AG04450 (cell line): Measurements from ENCODE around the gene SARDH. TPM values are rescaled to one million over a fixed set of nuclear protein-coding genes. Genes with fewer than 3 reads are reported as not detected.

ENCODE experiments used
- CTCF ChIA-PET: fragments of 300-600, 350-600 bp; formaldehyde crosslinking; extraction: SDS; loops from one replicate; lab custom pipeline; 2022; ENCODE audit warnings: antibody characterized with exemption, inconsistent platforms; lab: Charles Lee
- POLR2A ChIA-PET: fragments of 350-600 bp; formaldehyde crosslinking; extraction: SDS; loops from one replicate; lab custom pipeline; 2021; ENCODE audit warnings: antibody characterized with exemption, inconsistent platforms; lab: Yijun Ruan, JAX
- DNase-seq: peaks from one replicate; pipeline ENCODE4 v3.0.0-alpha.2; 2011; ENCODE audit warnings: low read depth, low spot score
- H3K27ac ChIP-seq: one replicate; pipeline ENCODE4 v1.5.1; 2012; ENCODE audit warnings: low read depth, low read length, control low read depth
- H3K27me3 ChIP-seq: one replicate; pipeline ENCODE4 v1.6.0; 2012; ENCODE audit warnings: low read length; ENCODE audit not compliant: control insufficient read depth, insufficient read depth
- H3K4me3 ChIP-seq: 2 replicates; pipeline ENCODE4 v1.5.1; 2011; ENCODE audit warnings: mild to moderate bottlenecking, low read depth, low read length, control low read depth
- H3K9me3 ChIP-seq: 2 replicates; pipeline ENCODE4 v1.5.1; 2012; ENCODE audit warnings: low read length; ENCODE audit not compliant: control insufficient read depth, insufficient read depth
- CTCF ChIP-seq: IDR thresholded peaks from 2 replicates; pipeline ENCODE4 v1.5.1; 2011; ENCODE audit warnings: low read depth, low read length, control low read depth, inconsistent platforms
- polyA plus RNA-seq: library from polyadenylated mRNA; depleted of rRNA; stranded (reverse); fragments of >200 nt; gene quantifications from 2 replicates; pipeline ENCODE4 v1.2.3, GENCODE V29; 2011

Gene SARDH
- polyA plus RNA-seq, 1 experiment: 1.3 TPM

DNA sequence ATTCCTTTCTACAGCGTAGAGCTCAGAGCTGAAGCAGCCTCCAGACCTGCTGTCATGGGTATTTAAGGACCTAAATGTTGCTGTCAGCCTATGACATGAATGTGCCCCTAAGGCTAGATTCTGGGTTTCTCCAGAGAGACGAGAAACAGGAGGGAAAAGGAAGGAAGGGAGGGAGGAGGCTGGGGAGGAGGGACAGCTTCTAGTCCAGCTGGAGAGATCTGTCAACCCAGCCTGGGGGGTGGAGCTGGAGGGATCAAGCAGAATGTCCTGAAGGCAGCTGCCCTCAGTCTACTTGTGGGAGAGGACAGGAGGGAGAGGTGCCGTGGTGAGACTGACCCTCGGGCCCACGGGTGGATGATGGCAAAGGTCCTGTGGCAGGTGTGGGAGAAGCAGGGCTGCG is 103.1 kb downstream of the SARDH start:
- peaks cover 41% of the 10 kb centered on the region for H3K27me3 ChIP-seq
- peaks cover 4% of the 10 kb centered on the region; the same call in 1 of the 2 replicates for H3K9me3 ChIP-seq
- POLR2A ChIA-PET: no interaction called here
- CTCF ChIA-PET: no interaction called here
- no peak overlapping the region for H3K4me3 ChIP-seq
- no peak for TF ChIP-seq CTCF
- DNase-seq: no peak
- H3K27ac ChIP-seq: no peak overlapping the region

DNA sequence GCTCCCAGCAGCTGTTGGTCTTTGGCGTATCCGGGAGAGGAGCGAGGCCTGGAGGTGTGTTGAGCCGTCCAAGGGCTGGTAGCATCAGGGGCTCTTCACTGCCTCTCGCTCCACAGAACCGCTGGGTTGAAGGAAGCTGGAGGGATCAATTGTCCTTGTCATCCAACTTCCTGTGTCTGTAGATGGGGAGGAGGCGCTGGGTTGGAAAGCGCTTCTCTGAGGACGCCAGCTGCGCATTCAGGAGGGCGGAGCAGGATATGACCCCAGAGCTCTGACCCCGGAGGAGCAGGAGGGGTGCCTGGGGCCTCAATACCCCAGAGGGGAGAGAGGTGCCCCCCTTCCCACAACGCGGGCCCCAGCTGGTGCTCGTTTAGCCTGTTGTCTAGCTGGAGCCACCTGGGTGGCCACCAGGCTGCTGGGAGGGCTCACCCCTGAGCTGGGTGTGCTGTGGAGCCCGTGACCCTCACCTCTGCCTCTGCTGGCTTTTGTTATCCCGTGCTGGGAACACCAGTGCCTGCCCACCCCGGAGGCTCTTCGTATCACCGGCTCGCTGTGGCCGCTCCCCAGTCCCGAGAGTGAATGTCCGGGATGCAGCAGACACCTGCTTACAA is 104.0 kb downstream of the SARDH start:
- no peak for TF ChIP-seq CTCF
- H3K9me3 ChIP-seq: peaks cover 4% of the 10 kb centered on the region; the same call in 1 of the 2 replicates
- CTCF ChIA-PET: no interaction called here
- POLR2A ChIA-PET: no interaction called here
- no peak for DNase-seq
- peaks cover 38% of the 10 kb centered on the region for H3K27me3 ChIP-seq
- no peak overlapping the region for H3K27ac ChIP-seq
- H3K4me3 ChIP-seq: no peak overlapping the region

DNA sequence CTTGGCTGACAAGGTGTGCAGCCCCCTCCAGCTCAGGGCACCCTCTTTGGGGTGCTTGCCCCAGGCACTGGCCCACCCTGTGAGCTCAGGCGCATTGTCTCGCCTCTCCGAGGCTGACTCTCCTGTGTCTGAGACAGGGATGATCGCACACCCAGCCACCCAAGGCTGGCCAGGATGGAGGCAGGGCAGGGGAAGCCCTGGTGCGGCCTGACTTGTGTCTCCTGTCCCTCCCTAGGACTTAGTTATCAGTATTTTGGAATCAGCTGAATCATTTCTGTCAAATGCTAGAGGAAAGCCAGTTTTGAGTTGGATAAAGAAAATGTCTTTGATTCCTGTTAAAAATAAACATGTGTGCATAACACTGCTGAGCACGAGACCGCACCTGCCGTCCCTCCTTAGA is 104.5 kb downstream of the SARDH start:
- Histone ChIP-seq H3K27ac (no peak overlapping the region), H3K27me3 (peaks cover 35% of the 10 kb centered on the region), H3K4me3 (no peak overlapping the region), H3K9me3 (peaks cover 4% of the 10 kb centered on the region; the same call in 1 of the 2 replicates)
- ChIA-PET POLR2A (no interaction called here), CTCF (no interaction called here)
- no peak for TF ChIP-seq CTCF
- DNase-seq: no peak

GRCh38 chr9:133632806-133633680 is 105.1 kb downstream of the SARDH start:
- Histone ChIP-seq H3K27me3 (peaks cover 29% of the 10 kb centered on the region), H3K9me3 (peaks cover 4% of the 10 kb centered on the region; the same call in 1 of the 2 replicates), H3K27ac (no peak overlapping the region), H3K4me3 (no peak overlapping the region)
- ChIA-PET CTCF (no interaction called here), POLR2A (no interaction called here)
- TF ChIP-seq CTCF: no peak
- DNase-seq: no peak

GRCh38 chr9:133631111-133631510 is 107.0 kb downstream of the SARDH start:
- ChIA-PET POLR2A (no interaction called here), CTCF (interaction anchor here (0.6 kb wide), 1 partner anchor 153 kb away, joined by 3 read pairs; no protein-coding TSS in a partner anchor)
- H3K27ac ChIP-seq: no peak overlapping the region
- no peak for TF ChIP-seq CTCF
- H3K27me3 ChIP-seq: peaks cover 22% of the 10 kb centered on the region
- DNase-seq: no peak
- peaks cover 4% of the 10 kb centered on the region; the same call in 1 of the 2 replicates for H3K9me3 ChIP-seq
- no peak overlapping the region for H3K4me3 ChIP-seq
